Measurements from ENCODE around the gene ZNF622. TPM values are rescaled to one million over a fixed set of nuclear protein-coding genes. Genes with fewer than 3 reads are reported as not detected.

ZNF622 gene
- total RNA-seq, 4 donors from 2014 or later: 20.6 to 40.7 (median 25.9) TPM

DNA sequence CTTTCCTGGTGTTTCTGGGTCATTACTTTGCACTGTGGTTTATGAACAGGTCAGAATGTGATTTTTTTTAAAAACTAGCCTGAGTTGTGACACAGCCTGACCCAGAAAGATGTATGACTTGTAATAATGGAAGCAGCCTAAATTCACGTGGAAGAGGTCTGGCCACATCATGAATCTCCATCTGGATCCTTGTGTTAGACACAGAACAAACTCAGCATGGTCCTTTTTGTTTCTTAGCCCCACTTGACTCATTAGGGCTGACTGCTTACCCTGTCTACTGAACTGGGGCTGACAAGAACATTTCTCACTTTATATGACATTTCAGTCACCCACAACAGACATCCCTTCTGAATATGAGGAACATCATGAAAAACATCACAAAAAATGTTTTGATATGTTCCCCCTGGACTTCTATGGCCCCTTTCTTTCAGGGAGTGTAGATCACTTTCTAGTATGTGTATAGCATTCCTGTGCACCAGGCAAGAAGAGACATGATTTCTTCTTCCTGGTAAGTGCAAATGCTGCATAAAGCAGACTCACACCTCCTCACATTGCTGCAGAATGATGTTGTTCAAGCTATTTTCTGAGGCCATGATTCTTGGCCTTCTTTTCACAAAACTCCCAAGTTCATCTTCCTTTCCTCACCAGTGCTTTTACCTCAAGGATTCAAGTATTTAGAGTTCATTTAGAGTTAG is 52.3 kb downstream of the ZNF622 start:
- no peak for TF ChIP-seq CTCF (IDR thresholded peaks at IDR 0.05)
- DNase-seq (ENCODE audit: low spot score): no peak

GRCh38 chr5:16412556-16412955 is 53.0 kb downstream of the ZNF622 start:
- no peak for ATAC-seq (ENCODE audit: low FRiP score)
- DNase-seq (ENCODE audit: low spot score): no peak
- TF ChIP-seq CTCF (IDR thresholded peaks at IDR 0.05): no peak

More for the DNA sequence above, 52.3 kb downstream of the ZNF622 start:
- ATAC-seq (ENCODE audit: low FRiP score): no peak

GRCh38 chr5:16411741-16412455 is 53.7 kb downstream of the ZNF622 start:
- no peak for TF ChIP-seq CTCF (IDR thresholded peaks at IDR 0.05)
- DNase-seq (ENCODE audit: low spot score) (no peak), ATAC-seq (ENCODE audit: low FRiP score) (no peak)

- ATAC-seq (ENCODE audit: low FRiP score) (no peak), DNase-seq (ENCODE audit: low spot score) (no peak)
- no peak for TF ChIP-seq CTCF (IDR thresholded peaks at IDR 0.05)
These were observed 54.4 kb downstream of the ZNF622 start for GRCh38 chr5:16411235-16411634.

GRCh38 chr5:16410338-16410737 is 55.3 kb downstream of the ZNF622 start:
- TF ChIP-seq CTCF (IDR thresholded peaks at IDR 0.05): no peak
- ATAC-seq (ENCODE audit: low FRiP score) (no peak), DNase-seq (ENCODE audit: low spot score) (no peak)

- DNase-seq (ENCODE audit: low spot score) (no peak), ATAC-seq (ENCODE audit: low FRiP score) (no peak)
- no peak for TF ChIP-seq CTCF (IDR thresholded peaks at IDR 0.05)
These were observed 59.0 kb downstream of the ZNF622 start for GRCh38 chr5:16406630-16407029.

- no peak for TF ChIP-seq CTCF (IDR thresholded peaks at IDR 0.05)
- DNase-seq (ENCODE audit: low spot score): no peak
- no peak for ATAC-seq (ENCODE audit: low FRiP score)
These were observed 59.6 kb downstream of the ZNF622 start for GRCh38 chr5:16406023-16406422.
